Measurements from ENCODE around the gene PTPRN2. TPM values are rescaled to one million over a fixed set of nuclear protein-coding genes. Genes with fewer than 3 reads are reported as not detected.

PTPRN2 gene
- polyA plus RNA-seq, 2 donors = 0.37 to 0.40 TPM

- Histone ChIP-seq H3K27me3 (ENCODE audit: control insufficient read depth in 1 of 2, insufficient read depth in 2 of 2, low read length in 2 of 2) (peaks cover 22 to 36% of the 10 kb centered on the region in 2 donors), H3K9me3 (ENCODE audit: control insufficient read depth in 2 of 2, insufficient read depth in 1 of 2, low read depth in 1 of 2, low read length in 1 of 2) (peaks cover 0 to 6% of the 10 kb centered on the region in 2 donors), H3K27ac (ENCODE audit: low read depth in 2 of 2, low read length in 1 of 2) (no peak overlapping the region), H3K4me3 (ENCODE audit: low read depth in 1 of 2, low read length in 2 of 2) (no peak overlapping the region), H3K4me1 (ENCODE audit: control insufficient read depth in 2 of 2, insufficient read depth in 2 of 2, low read length in 1 of 2) (peaks cover 6 to 8% of the 10 kb centered on the region in 2 donors), H3K36me3 (ENCODE audit: control insufficient read depth in 2 of 2, insufficient read depth in 2 of 2, low read length in 1 of 2) (no peaks in the 10 kb centered on the region)
- whole genome bisulfite sequencing, 2 donors = 18 to 20% methylated on average over 13 of the region's 13 CpGs
Observed at GRCh38 chr7:157686285-157686894, 901.2 kb downstream of the PTPRN2 start.

- Histone ChIP-seq H3K27me3 (ENCODE audit: control insufficient read depth in 1 of 2, insufficient read depth in 2 of 2, low read length in 2 of 2) (peaks cover 19 to 36% of the 10 kb centered on the region in 2 donors), H3K9me3 (ENCODE audit: control insufficient read depth in 2 of 2, insufficient read depth in 1 of 2, low read depth in 1 of 2, low read length in 1 of 2) (peaks cover 0 to 6% of the 10 kb centered on the region in 2 donors), H3K36me3 (ENCODE audit: control insufficient read depth in 2 of 2, insufficient read depth in 2 of 2, low read length in 1 of 2) (no peaks in the 10 kb centered on the region), H3K27ac (ENCODE audit: low read depth in 2 of 2, low read length in 1 of 2) (no peak overlapping the region), H3K4me1 (ENCODE audit: control insufficient read depth in 2 of 2, insufficient read depth in 2 of 2, low read length in 1 of 2) (peaks cover 6 to 8% of the 10 kb centered on the region in 2 donors), H3K4me3 (ENCODE audit: low read depth in 1 of 2, low read length in 2 of 2) (no peak overlapping the region)
- 15 to 16% methylated on average over 74 to 77 of the region's 77 CpGs for WGBS, 2 donors
Observed at GRCh38 chr7:157685430-157686284, 902.0 kb downstream of the PTPRN2 start.

- no peaks in the 10 kb centered on the region for H3K36me3 ChIP-seq (ENCODE audit: control insufficient read depth in 2 of 2, insufficient read depth in 2 of 2, low read length in 1 of 2)
- 5% methylated on average over 49 to 72 of the region's 72 CpGs for WGBS, 2 donors
- H3K27me3 ChIP-seq (ENCODE audit: control insufficient read depth in 1 of 2, insufficient read depth in 2 of 2, low read length in 2 of 2) = peaks cover 13 to 31% of the 10 kb centered on the region in 2 donors
- peaks cover 0 to 5% of the 10 kb centered on the region in 2 donors for H3K9me3 ChIP-seq (ENCODE audit: control insufficient read depth in 2 of 2, insufficient read depth in 1 of 2, low read depth in 1 of 2, low read length in 1 of 2)
- peaks cover under 1 to 4% of the 10 kb centered on the region in 2 donors for H3K4me1 ChIP-seq (ENCODE audit: control insufficient read depth in 2 of 2, insufficient read depth in 2 of 2, low read length in 1 of 2)
- no peak overlapping the region for H3K4me3 ChIP-seq (ENCODE audit: low read depth in 1 of 2, low read length in 2 of 2)
- H3K27ac ChIP-seq (ENCODE audit: low read depth in 2 of 2, low read length in 1 of 2) = no peak overlapping the region
Observed at GRCh38 chr7:157684909-157685429, 902.7 kb downstream of the PTPRN2 start.

GRCh38 chr7:157684157-157684908, 903.3 kb downstream of the PTPRN2 start:
- H3K36me3 ChIP-seq (ENCODE audit: control insufficient read depth in 2 of 2, insufficient read depth in 2 of 2, low read length in 1 of 2) = no peaks in the 10 kb centered on the region
- no peak overlapping the region for H3K27ac ChIP-seq (ENCODE audit: low read depth in 2 of 2, low read length in 1 of 2)
- peaks cover 8 to 24% of the 10 kb centered on the region in 2 donors for H3K27me3 ChIP-seq (ENCODE audit: control insufficient read depth in 1 of 2, insufficient read depth in 2 of 2, low read length in 2 of 2)
- H3K9me3 ChIP-seq (ENCODE audit: control insufficient read depth in 2 of 2, insufficient read depth in 1 of 2, low read depth in 1 of 2, low read length in 1 of 2) = peaks cover 0 to 3% of the 10 kb centered on the region in 2 donors
- WGBS, 2 donors = 4 to 7% methylated on average over 38 to 72 of the region's 74 CpGs
- H3K4me3 ChIP-seq (ENCODE audit: low read depth in 1 of 2, low read length in 2 of 2) = no peak overlapping the region
- no peaks in the 10 kb centered on the region for H3K4me1 ChIP-seq (ENCODE audit: control insufficient read depth in 2 of 2, insufficient read depth in 2 of 2, low read length in 1 of 2)

GRCh38 chr7:157683747-157684156, 903.9 kb downstream of the PTPRN2 start:
- no peaks in the 10 kb centered on the region for H3K4me1 ChIP-seq (ENCODE audit: control insufficient read depth in 2 of 2, insufficient read depth in 2 of 2, low read length in 1 of 2)
- H3K36me3 ChIP-seq (ENCODE audit: control insufficient read depth in 2 of 2, insufficient read depth in 2 of 2, low read length in 1 of 2) = no peaks in the 10 kb centered on the region
- H3K27ac ChIP-seq (ENCODE audit: low read depth in 2 of 2, low read length in 1 of 2) = no peak overlapping the region
- H3K27me3 ChIP-seq (ENCODE audit: control insufficient read depth in 1 of 2, insufficient read depth in 2 of 2, low read length in 2 of 2) = peaks cover 8 to 20% of the 10 kb centered on the region in 2 donors
- peaks cover 0 to 3% of the 10 kb centered on the region in 2 donors for H3K9me3 ChIP-seq (ENCODE audit: control insufficient read depth in 2 of 2, insufficient read depth in 1 of 2, low read depth in 1 of 2, low read length in 1 of 2)
- 28 to 34% methylated on average over 20 of the region's 20 CpGs for WGBS, 2 donors
- no peak overlapping the region for H3K4me3 ChIP-seq (ENCODE audit: low read depth in 1 of 2, low read length in 2 of 2)

- no peaks in the 10 kb centered on the region for H3K4me1 ChIP-seq (ENCODE audit: control insufficient read depth in 2 of 2, insufficient read depth in 2 of 2, low read length in 1 of 2)
- peaks cover 0 to 3% of the 10 kb centered on the region in 2 donors for H3K9me3 ChIP-seq (ENCODE audit: control insufficient read depth in 2 of 2, insufficient read depth in 1 of 2, low read depth in 1 of 2, low read length in 1 of 2)
- no peaks in the 10 kb centered on the region for H3K36me3 ChIP-seq (ENCODE audit: control insufficient read depth in 2 of 2, insufficient read depth in 2 of 2, low read length in 1 of 2)
- H3K4me3 ChIP-seq (ENCODE audit: low read depth in 1 of 2, low read length in 2 of 2) = no peak overlapping the region
- H3K27me3 ChIP-seq (ENCODE audit: control insufficient read depth in 1 of 2, insufficient read depth in 2 of 2, low read length in 2 of 2) = peaks cover 8 to 21% of the 10 kb centered on the region in 2 donors
- 51 to 58% methylated on average over 21 of the region's 21 CpGs for WGBS, 2 donors
- H3K27ac ChIP-seq (ENCODE audit: low read depth in 2 of 2, low read length in 1 of 2) = no peak overlapping the region
Observed at GRCh38 chr7:157682946-157683746, 904.5 kb downstream of the PTPRN2 start.

- no peaks in the 10 kb centered on the region for H3K4me1 ChIP-seq (ENCODE audit: control insufficient read depth in 2 of 2, insufficient read depth in 2 of 2, low read length in 1 of 2)
- H3K36me3 ChIP-seq (ENCODE audit: control insufficient read depth in 2 of 2, insufficient read depth in 2 of 2, low read length in 1 of 2) = no peaks in the 10 kb centered on the region
- no peak overlapping the region for H3K27ac ChIP-seq (ENCODE audit: low read depth in 2 of 2, low read length in 1 of 2)
- no peak overlapping the region for H3K4me3 ChIP-seq (ENCODE audit: low read depth in 1 of 2, low read length in 2 of 2)
- peaks cover 8 to 21% of the 10 kb centered on the region in 2 donors for H3K27me3 ChIP-seq (ENCODE audit: control insufficient read depth in 1 of 2, insufficient read depth in 2 of 2, low read length in 2 of 2)
- WGBS, 2 donors = 76 to 81% methylated on average over 28 of the region's 28 CpGs
- H3K9me3 ChIP-seq (ENCODE audit: control insufficient read depth in 2 of 2, insufficient read depth in 1 of 2, low read depth in 1 of 2, low read length in 1 of 2) = peaks cover 0 to 3% of the 10 kb centered on the region in 2 donors
Observed at GRCh38 chr7:157682064-157682945, 905.3 kb downstream of the PTPRN2 start.

- Histone ChIP-seq H3K4me3 (ENCODE audit: low read depth in 1 of 2, low read length in 2 of 2) (no peak overlapping the region), H3K27me3 (ENCODE audit: control insufficient read depth in 1 of 2, insufficient read depth in 2 of 2, low read length in 2 of 2) (peaks cover 4 to 10% of the 10 kb centered on the region in 2 donors), H3K9me3 (ENCODE audit: control insufficient read depth in 2 of 2, insufficient read depth in 1 of 2, low read depth in 1 of 2, low read length in 1 of 2) (peaks cover 0 to 3% of the 10 kb centered on the region in 2 donors), H3K4me1 (ENCODE audit: control insufficient read depth in 2 of 2, insufficient read depth in 2 of 2, low read length in 1 of 2) (no peaks in the 10 kb centered on the region), H3K27ac (ENCODE audit: low read depth in 2 of 2, low read length in 1 of 2) (no peak overlapping the region), H3K36me3 (ENCODE audit: control insufficient read depth in 2 of 2, insufficient read depth in 2 of 2, low read length in 1 of 2) (no peaks in the 10 kb centered on the region)
- WGBS, 2 donors = 71 to 73% methylated on average over 9 of the region's 9 CpGs
Observed at GRCh38 chr7:157679607-157680006, 908.0 kb downstream of the PTPRN2 start.
